HG02840 (cell line): ENCODE results near the gene OR5H1.
"Not testable (repeated sequence)": the region's sequence is repeated elsewhere in the genome, so short reads cannot be mapped to it uniquely, and the experiment has no call there.

Source experiments
- ATAC-seq: cut with Tn5 transposase; IDR thresholded peaks from one replicate; pipeline ENCODE4 v1.9.1; 2021; ENCODE audit warnings: mild to moderate bottlenecking, moderate library complexity, moderate number of reproducible peaks; ENCODE audit not compliant: unreplicated experiment, low FRiP score

The OR5H1 gene

DNA sequence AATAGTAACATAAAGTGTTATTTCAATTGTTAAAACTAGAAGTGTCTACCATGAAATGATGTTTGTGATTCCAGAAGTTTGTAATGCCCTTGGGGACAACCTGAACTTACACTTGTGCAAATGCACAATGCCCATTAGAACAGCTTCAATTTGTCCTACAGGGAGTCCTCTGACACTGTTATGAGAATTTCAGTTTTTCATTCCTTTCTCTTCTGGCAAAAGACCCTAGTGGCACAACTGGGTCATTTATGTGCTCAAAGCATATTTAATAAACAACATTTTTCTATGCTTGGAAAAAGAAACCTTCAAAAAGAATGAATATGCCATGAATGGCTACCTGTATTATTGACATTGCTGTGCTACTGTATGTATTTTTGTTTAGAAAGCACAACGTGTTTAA is at the start of gene OR5H1:
Gene OR5H1 (plus strand): TSS at position 301 of the 400 bp plus-strand sequence. CDS start 1,977 bp downstream, outside the sequence.
- ATAC-seq = no peak

- ATAC-seq = no peak
These were observed 43.6 kb upstream of the OR5H1 start, which contains the start of gene OR5AC2 for GRCh38 chr3:98086873-98087272. Gene OR5AC2, plus strand, starts transcription at chr3:98087173. Its CDS starts 0 bp downstream, at chr3:98087173.

DNA sequence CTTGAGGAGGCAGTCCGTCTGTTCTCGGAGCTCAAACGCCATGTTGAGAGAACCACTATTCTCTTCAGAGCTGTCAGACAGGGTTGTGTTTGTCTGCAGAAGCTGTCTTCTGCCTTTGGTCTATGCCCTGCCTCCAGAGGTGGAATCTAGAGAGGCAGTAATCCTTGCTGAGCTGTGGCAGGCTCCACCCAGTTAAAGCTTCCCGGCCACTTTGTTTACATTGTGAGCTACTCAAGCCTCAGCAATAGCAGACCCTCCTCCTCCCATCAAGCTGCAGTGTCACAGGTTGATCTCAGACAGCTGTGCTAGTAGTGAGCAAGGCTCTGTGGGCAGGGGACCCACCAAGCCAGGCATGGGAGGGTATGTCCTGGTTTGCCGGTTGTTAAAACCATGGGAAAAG is 34.6 kb upstream of the OR5H1 start:
- no peak for ATAC-seq

GRCh38 chr3:98099848-98100247 is 30.7 kb upstream of the OR5H1 start:
- no peak for ATAC-seq

GRCh38 chr3:98108162-98108561 is 22.4 kb upstream of the OR5H1 start:
- ATAC-seq = no peak

DNA sequence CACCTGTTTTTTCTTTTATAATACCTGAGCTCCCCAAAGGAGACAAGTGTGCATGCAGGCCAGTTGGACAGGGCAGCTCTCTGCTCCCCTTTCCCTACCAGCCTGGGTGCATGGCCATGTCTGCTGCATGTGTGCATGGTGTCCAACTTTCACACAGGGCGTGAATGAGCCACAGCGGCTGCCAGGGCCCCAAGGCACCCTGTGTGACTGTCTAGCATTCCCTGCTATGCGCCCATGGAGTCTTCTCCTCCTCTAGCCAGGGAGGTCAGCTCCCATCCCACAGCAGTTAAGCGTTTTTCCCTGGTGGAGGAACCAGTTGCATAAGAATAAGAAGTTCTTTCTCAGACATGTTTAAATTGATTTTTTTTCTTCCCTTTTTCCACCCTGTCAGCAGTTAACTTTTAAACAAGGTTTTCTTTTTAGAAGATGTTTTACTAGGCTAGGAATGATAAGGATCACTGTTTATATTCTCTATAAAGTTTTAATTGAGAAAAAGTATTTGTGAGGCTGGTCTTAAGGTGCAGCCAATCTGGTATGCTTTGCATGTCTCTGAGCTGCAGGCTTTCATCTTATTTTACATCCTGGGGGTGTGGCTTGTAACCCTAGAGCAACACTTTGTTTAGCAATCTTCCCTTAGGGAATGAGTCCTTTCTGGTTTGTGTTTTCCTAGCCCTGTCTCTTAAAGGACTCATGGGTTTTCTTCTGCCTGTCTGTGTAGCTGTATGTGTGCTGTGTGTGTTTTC is 20.5 kb upstream of the OR5H1 start:
- no peak for ATAC-seq

- ATAC-seq = no peak
These were observed 20.0 kb upstream of the OR5H1 start for GRCh38 chr3:98110550-98110908.

DNA sequence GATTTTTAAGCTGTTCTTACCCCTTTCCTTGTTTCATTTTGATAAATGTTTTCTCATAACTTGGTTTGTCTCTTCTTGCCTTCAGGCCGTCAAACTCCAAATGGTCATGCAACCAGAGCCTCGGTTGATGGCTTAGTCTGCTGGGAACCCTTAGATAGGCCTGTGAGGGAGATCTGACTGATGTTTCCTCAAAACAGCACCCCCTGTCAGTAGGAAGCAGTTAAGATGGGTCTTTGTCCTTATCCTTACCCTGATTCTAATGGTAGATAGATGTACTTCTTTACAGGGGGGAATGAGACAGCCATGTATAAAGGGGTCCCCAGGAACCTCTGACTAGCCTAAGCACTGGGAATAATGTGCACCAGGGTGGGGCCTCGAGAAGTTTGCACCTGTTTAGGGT is 16.3 kb upstream of the OR5H1 start:
- ATAC-seq = no peak

DNA sequence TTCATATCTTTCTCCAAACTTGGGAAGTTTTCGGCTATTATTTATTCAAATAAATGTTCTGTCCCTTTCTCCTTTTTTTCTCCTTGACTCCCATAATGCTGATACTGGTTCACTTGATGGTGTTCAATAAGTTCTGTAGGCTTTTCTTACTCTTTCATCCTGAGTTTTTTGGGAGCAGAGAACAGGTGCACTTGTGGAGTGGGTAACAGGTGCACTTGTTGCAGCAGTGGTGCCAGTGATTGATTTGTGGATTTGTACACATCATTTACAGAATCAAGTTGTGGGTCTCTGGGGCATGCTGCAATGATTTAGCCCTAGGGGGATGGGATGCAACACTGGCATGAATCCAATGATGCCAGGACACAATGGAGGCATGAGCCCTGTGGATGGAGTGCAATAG is 14.8 kb upstream of the OR5H1 start:
- ATAC-seq = no peak

DNA sequence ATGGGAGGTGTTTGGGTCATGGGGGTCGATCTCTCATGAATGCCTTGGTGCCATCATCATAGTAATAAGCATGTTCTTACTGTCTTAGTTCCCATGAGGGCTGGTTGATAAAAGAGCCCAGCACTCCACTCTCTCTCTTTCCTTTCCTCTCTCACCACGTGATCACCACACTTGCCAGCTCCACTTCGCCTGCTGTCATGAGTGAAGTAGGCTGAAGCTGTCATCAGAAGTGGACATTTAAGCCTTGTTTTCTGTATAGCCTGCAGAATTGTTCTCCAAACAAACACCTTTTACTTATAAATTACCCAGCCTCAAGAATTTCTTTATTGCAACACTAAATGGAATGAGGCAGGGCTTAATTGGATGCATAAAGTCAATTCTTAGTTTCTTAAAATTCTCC is 6.1 kb downstream of the OR5H1 start:
- ATAC-seq = no peak

GRCh38 chr3:98137826-98138557 is 7.5 kb downstream of the OR5H1 start:
- ATAC-seq = not testable (repeated sequence)

DNA sequence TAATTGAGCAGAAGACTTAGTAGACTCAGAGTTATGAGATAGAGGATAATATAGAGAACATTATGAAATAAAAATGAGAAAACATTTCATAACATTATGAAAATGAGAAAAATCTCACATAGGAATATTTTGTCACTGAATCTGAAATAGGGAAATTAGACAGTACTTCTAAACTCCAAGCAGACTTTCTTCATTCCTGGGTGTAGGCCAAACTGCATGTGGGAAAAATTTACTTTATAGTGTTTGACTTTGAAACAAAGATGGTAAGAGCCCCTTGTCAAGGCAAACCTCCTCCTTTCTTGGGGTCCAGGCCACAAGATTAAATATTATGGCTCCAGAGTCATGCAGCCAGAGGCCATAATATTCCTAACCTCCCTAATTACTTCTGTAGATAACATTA is 10.0 kb downstream of the OR5H1 start:
- no peak for ATAC-seq

DNA sequence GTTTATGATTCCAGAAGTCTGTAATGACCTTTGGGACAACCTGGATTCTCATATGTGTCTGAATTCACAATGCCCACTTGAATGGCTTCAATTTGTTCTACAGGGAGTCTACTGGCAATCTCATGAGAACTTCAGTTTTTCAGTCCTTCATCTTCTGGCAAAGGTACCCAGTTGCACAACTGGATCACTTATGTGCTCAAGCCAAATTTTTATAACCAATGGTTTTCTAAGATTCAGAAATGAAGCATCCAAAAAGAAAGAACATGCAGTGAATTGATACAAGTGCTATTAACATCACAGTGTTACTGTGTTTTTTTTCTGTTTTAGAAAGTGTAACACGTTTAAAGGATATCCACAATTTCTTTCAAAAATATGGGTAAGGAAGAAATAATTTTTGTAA is 16.7 kb downstream of the OR5H1 start, which contains the start of gene OR5H14:
Gene OR5H14 (plus strand): TSS at position 301 of the 400 bp plus-strand sequence. CDS start 1,907 bp downstream, outside the sequence.
- ATAC-seq = no peak

DNA sequence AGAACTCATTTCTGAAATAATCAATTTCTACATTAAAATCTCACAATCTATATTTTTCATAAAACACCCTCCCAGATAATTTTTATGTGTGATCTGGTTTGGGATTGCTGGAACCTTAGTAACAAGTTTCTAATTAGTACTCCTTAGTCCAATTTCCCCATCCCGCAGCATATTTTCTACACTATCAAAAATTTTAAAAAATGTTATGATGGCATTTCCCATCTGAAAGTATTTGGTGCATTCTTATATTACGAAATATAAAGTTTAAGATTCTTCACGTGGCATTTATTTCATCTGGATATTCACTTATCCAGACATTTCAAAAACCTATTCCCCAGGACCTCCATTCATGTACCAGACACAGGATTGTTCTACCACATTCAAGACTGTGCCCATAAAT is 18.2 kb downstream of the OR5H1 start:
- no peak for ATAC-seq

GRCh38 chr3:98149456-98149855 is 18.9 kb downstream of the OR5H1 start:
- ATAC-seq = not testable (repeated sequence)

- no peak for ATAC-seq
These were observed 20.7 kb downstream of the OR5H1 start for GRCh38 chr3:98151241-98151640.

- ATAC-seq = no peak
These were observed 35.9 kb downstream of the OR5H1 start, which contains the start of gene OR5H15 for GRCh38 chr3:98166396-98166795. Gene OR5H15, plus strand, starts transcription at chr3:98166696. Its CDS starts 2,004 bp downstream, at chr3:98168700.

DNA sequence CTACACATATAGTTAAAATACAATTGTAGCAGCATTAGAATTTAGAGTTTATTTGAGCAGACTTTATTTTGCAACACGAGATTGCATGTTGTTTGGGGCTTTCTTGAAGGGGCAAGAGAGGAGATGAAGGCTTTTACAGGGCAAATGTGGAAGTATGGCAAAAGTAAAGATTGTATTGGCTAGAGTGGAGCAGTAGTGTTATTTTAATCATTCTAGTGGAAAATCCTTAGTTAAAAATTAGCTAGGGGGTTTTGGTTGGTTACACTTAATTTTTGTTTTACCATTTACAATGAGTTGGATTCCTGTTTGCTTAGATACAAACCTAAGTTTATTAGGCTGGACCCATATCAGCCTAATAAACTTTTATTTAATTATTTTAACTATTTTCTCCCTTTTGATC is 40.5 kb downstream of the OR5H1 start:
- ATAC-seq = no peak

GRCh38 chr3:98172621-98173020 is 42.1 kb downstream of the OR5H1 start:
- ATAC-seq = no peak

DNA sequence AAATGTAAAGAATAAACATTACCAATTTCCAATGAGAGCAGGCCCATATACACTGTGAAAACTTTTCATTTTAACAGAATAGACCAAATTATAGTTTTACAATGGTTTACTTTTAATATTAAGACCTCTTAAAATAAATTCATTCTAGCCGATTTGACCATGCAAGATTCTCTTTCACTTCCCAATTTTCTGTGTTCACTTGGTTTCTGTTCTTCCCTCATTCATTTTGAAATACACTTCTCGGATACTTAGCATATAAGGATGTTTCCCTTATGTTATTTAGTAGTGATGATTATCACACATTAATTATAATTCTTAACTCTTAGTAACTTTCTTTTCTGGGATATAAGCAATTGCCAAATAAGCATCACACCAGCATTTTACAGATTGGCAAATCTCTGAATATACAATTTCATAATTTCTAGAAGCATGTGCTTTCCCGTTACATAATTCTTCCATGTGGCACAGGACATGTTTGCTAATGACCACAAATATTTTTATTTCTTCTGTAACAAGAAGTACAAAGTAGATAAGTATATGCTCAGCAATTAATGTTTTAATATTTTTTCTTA is 49.9 kb downstream of the OR5H1 start:
- ATAC-seq = no peak

DNA sequence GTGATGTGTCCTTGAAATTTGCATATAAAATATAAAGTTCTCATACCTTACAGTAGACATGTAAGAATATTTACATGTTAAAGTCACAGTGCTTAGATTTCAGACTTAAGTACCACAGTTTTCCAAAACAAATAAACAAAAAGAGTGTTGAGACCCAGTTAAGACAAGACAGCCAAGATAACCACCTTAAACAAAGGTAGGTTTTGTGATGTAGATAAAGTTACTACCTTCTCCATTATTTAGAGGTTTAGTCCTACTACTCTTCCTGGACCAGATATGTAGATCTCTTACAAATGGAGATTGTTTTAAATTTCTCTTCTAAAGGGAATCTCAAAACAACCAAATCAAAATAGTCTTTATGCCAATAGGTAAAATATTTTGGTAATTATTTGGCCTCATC is 51.7 kb downstream of the OR5H1 start:
- no peak for ATAC-seq
